Hepatocyte (in vitro differentiated cells): ENCODE results near the gene CDKL2. TPM values are rescaled to one million over a fixed set of nuclear protein-coding genes. Genes with fewer than 3 reads are reported as not detected.

ENCODE experiments used
- DNase-seq: peaks from one replicate; pipeline ENCODE4 v3.0.0-alpha.2; 2016; ENCODE audit warnings: low spot score
- H2AFZ ChIP-seq: fragments of 200-600 bp; sonication (generic); 2 replicates; pipeline ENCODE4 v1.6.0; 2016; ENCODE audit warnings: antibody characterized with exemption, mild to moderate bottlenecking
- H3K27ac ChIP-seq: fragments of 200-600 bp; sonication (generic); 2 replicates; pipeline ENCODE4 v1.5.1; 2016; ENCODE audit warnings: mild to moderate bottlenecking
- H3K27me3 ChIP-seq: fragments of 200-600 bp; sonication (generic); 2 replicates; pipeline ENCODE4 v1.6.1; 2016
- H3K36me3 ChIP-seq: fragments of 200-600 bp; sonication (generic); replicated peaks from 2 replicates; pipeline ENCODE4 v1.5.1; 2016; ENCODE audit warnings: low read depth; ENCODE audit not compliant: insufficient read depth
- H3K4me1 ChIP-seq: fragments of 200-600 bp; sonication (generic); 2 replicates; pipeline ENCODE4 v1.5.1; 2016; ENCODE audit warnings: mild to moderate bottlenecking, moderate library complexity; ENCODE audit not compliant: insufficient read depth
- H3K4me2 ChIP-seq: fragments of 200-600 bp; sonication (generic); 2 replicates; pipeline ENCODE4 v1.6.0; 2016
- H3K4me3 ChIP-seq: fragments of 200-600 bp; sonication (generic); 2 replicates; pipeline ENCODE4 v1.5.1; 2016; ENCODE audit warnings: mild to moderate bottlenecking
- H3K79me2 ChIP-seq: fragments of 200-600 bp; sonication (generic); 2 replicates; pipeline ENCODE4 v1.6.0; 2017; ENCODE audit warnings: mild to moderate bottlenecking
- H3K9me2 ChIP-seq: fragments of 200-600 bp; sonication (generic); replicated peaks from 2 replicates; pipeline ENCODE4 v1.6.0; 2017; ENCODE audit warnings: mild to moderate bottlenecking; ENCODE audit not compliant: insufficient read depth
- H3K9me3 ChIP-seq: fragments of 200-600 bp; sonication (generic); 2 replicates; pipeline ENCODE4 v1.5.1; 2016; ENCODE audit warnings: low read depth, mild to moderate bottlenecking
- H4K20me1 ChIP-seq: fragments of 200-600 bp; sonication (generic); 2 replicates; pipeline ENCODE4 v1.6.0; 2016; ENCODE audit warnings: mild to moderate bottlenecking; ENCODE audit not compliant: insufficient read depth, poor library complexity, severe bottlenecking
- EZH2 ChIP-seq: fragments of 200-600 bp; sonication (generic); IDR thresholded peaks from 2 replicates; pipeline ENCODE4 v1.6.1; 2016; ENCODE audit warnings: antibody characterized with exemption, mild to moderate bottlenecking, borderline replicate concordance
- EZH2phosphoT487 ChIP-seq: fragments of 200-600 bp; sonication (generic); IDR thresholded peaks from one replicate; pipeline ENCODE4 v1.6.1; 2018; ENCODE audit warnings: antibody characterized with exemption, mild to moderate bottlenecking, low read depth, moderate library complexity; ENCODE audit not compliant: unreplicated experiment, severe bottlenecking
- whole genome bisulfite sequencing: methylation state at CpG from one replicate; pipeline ENCODE4 v1.1.6; 2016; ENCODE audit warnings: low lambda C conversion rate; ENCODE audit errors: missing lambda C conversion rate; 5-methylcytosine and 5-hydroxymethylcytosine counted together
- polyA plus RNA-seq: library from polyadenylated mRNA; unstranded; fragments of >200 nt; fragmentation: Nextera tagmentation; extraction: Ambion mirVana; gene quantifications from 2 replicates; pipeline ENCODE4 v1.2.1, GENCODE V29; 2016
- total RNA-seq: library from RNA; depleted of rRNA; stranded (reverse); fragments of >200 nt; gene quantifications from 2 replicates; pipeline ENCODE4 v1.2.3, GENCODE V29; 2014
- TF ChIP-seq, protein P1 (sequence below): fragments of 200-600 bp; sonication (generic); IDR thresholded peaks from 2 replicates; pipeline ENCODE4 v1.5.1; 2016; ENCODE audit warnings: antibody characterized with exemption, mild to moderate bottlenecking; ENCODE audit not compliant: poor library complexity

The CDKL2 gene
- total and polyA plus RNA-seq, 2 experiments from 2014 or later: 0.83 to 1.9 TPM

DNA sequence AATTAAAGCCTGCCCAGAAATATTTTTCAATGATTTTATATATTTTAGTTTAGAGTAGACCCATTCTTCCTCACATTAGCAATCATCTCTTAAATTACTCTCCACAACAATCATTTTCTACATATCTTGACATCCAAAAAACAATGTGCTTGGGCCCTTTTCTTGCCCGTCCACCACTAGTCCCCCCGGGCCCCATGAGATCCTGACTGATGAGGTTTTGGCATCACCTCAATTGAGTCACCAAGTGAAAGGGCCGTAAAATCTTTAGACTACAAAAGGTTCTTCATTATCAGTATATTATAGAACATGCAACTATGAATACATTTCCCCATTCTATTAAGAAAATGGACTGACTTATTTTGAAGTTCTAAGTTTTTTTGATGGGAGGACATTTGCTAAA is 4.0 kb upstream of the CDKL2 start:
- H4K20me1 ChIP-seq: no peaks in the 10 kb centered on the region
- WGBS: 87% methylated on average over 3 of the region's 3 CpGs
- no peak overlapping the region for H3K27ac ChIP-seq
- H3K4me3 ChIP-seq: no peak overlapping the region
- H3K79me2 ChIP-seq: no peaks in the 10 kb centered on the region
- TF ChIP-seq, protein P1, sequence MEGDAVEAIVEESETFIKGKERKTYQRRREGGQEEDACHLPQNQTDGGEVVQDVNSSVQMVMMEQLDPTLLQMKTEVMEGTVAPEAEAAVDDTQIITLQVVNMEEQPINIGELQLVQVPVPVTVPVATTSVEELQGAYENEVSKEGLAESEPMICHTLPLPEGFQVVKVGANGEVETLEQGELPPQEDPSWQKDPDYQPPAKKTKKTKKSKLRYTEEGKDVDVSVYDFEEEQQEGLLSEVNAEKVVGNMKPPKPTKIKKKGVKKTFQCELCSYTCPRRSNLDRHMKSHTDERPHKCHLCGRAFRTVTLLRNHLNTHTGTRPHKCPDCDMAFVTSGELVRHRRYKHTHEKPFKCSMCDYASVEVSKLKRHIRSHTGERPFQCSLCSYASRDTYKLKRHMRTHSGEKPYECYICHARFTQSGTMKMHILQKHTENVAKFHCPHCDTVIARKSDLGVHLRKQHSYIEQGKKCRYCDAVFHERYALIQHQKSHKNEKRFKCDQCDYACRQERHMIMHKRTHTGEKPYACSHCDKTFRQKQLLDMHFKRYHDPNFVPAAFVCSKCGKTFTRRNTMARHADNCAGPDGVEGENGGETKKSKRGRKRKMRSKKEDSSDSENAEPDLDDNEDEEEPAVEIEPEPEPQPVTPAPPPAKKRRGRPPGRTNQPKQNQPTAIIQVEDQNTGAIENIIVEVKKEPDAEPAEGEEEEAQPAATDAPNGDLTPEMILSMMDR: no peak
- TF ChIP-seq EZH2phosphoT487 (no peak), EZH2 (no peak)
- no peaks in the 10 kb centered on the region for H3K9me3 ChIP-seq
- H3K9me2 ChIP-seq: no peaks in the 10 kb centered on the region
- H3K4me1 ChIP-seq: no peaks in the 10 kb centered on the region
- H2AFZ ChIP-seq: no peak overlapping the region
- no peak for DNase-seq
- no peaks in the 10 kb centered on the region for H3K36me3 ChIP-seq
- no peaks in the 10 kb centered on the region for H3K27me3 ChIP-seq
- H3K4me2 ChIP-seq: no peak overlapping the region

DNA sequence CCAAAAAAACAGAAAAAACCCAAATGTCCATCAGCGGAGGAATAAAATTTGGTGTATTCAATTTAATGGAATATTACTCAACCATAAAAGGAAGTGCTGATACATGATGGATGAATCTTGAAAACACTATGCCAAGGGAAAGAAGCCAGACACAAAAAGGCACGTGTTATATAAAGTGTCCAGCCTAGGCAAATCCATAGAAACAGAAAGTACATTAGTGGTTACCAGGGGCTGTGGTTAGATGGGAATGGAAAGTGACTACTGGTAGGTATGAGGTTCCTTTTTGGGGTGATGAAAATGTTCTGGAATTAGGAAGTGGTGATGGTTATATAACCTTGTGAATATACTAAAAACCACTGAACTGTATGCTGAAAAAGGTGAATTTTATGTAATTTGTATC is 3.5 kb upstream of the CDKL2 start:
- Histone ChIP-seq H3K27me3 (no peaks in the 10 kb centered on the region), H3K9me3 (no peaks in the 10 kb centered on the region), H4K20me1 (no peaks in the 10 kb centered on the region), H3K36me3 (no peaks in the 10 kb centered on the region), H3K79me2 (no peaks in the 10 kb centered on the region), H3K4me2 (no peak overlapping the region), H3K27ac (no peak overlapping the region), H3K4me3 (no peak overlapping the region), H2AFZ (no peak overlapping the region), H3K4me1 (no peaks in the 10 kb centered on the region), H3K9me2 (no peaks in the 10 kb centered on the region)
- TF ChIP-seq, protein P1: no peak
- TF ChIP-seq EZH2phosphoT487: no peak
- no peak for TF ChIP-seq EZH2
- 90% methylated on average over 2 of the region's 2 CpGs for whole genome bisulfite sequencing
- no peak for DNase-seq

DNA sequence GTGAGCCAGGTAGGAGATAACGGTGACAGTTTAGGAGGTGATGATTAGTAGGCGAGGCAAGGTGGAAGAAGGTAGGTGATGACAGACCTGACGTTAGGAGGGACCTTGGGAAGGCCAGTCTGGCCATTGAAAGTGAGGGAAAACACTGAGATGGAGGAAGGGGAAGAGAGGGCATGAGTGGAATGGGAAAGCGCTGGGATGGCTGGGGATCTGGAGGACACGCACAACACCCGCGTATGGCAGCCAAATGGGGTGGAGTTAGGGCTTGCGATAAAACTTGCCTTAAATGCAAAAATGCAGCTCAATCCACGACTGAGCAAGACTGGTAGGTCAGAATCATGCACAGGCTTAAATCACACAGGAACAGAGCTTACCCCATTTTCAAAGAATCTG is 605 bp upstream of the CDKL2 start:
- no peaks in the 10 kb centered on the region for H3K27me3 ChIP-seq
- peak overlapping the region; percentile 92 for H3K4me2 ChIP-seq
- WGBS: 38% methylated on average over 9 of the region's 9 CpGs
- H3K9me3 ChIP-seq: no peaks in the 10 kb centered on the region
- no peaks in the 10 kb centered on the region for H3K79me2 ChIP-seq
- no peaks in the 10 kb centered on the region for H3K36me3 ChIP-seq
- no peaks in the 10 kb centered on the region for H3K9me2 ChIP-seq
- H2AFZ ChIP-seq: peak overlapping the region; percentile 82
- no peaks in the 10 kb centered on the region for H3K4me1 ChIP-seq
- TF ChIP-seq EZH2 (no peak), EZH2phosphoT487 (no peak)
- TF ChIP-seq, protein P1: no peak
- H3K27ac ChIP-seq: no peak overlapping the region
- no peak for DNase-seq
- H3K4me3 ChIP-seq: peak overlapping the region; percentile 61
- H4K20me1 ChIP-seq: no peaks in the 10 kb centered on the region

DNA sequence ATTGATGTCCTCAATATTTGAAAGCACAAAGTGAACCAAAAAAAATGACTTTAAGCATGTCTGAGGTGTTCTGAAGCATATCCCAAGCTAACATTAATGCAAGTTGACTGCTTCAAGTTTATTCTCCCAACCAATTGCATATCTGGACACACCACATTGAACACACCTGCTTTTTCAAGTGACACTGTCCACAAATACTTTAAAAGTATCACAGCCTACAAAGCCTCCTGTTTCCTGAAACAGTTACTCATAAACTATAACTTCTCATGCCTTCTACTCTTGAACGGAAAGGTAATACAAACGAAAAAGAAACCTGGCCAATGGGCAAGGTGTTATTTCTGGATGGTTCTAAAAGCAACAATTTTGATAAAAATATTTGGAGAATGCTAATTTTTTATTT is 1.1 kb downstream of the CDKL2 start:
- no peaks in the 10 kb centered on the region for H3K9me2 ChIP-seq
- H3K4me2 ChIP-seq: peak overlapping the region; percentile 92
- 85% methylated on average over 2 of the region's 2 CpGs for WGBS
- no peak overlapping the region for H3K27ac ChIP-seq
- H3K4me1 ChIP-seq: no peaks in the 10 kb centered on the region
- H2AFZ ChIP-seq: no peak overlapping the region
- H3K27me3 ChIP-seq: no peaks in the 10 kb centered on the region
- H4K20me1 ChIP-seq: no peaks in the 10 kb centered on the region
- no peak overlapping the region for H3K4me3 ChIP-seq
- no peak for DNase-seq
- no peaks in the 10 kb centered on the region for H3K9me3 ChIP-seq
- no peak for TF ChIP-seq EZH2phosphoT487
- TF ChIP-seq EZH2: no peak
- TF ChIP-seq, protein P1: no peak
- H3K36me3 ChIP-seq: no peaks in the 10 kb centered on the region
- H3K79me2 ChIP-seq: no peaks in the 10 kb centered on the region
